Loucy (cell line): ENCODE results near the gene TGFB1I1.

Experiments used
- H2AFZ ChIP-seq: fragments of 200-600 bp; sonication (generic); 2 replicates; pipeline ENCODE4 v1.6.0; 2016; ENCODE audit warnings: antibody characterized with exemption, mild to moderate bottlenecking, low read length, moderate library complexity
- H3F3A ChIP-seq: fragments of 200-600 bp; 2 replicates; pipeline ENCODE4 v1.6.0; 2016; ENCODE audit warnings: antibody characterized with exemption, low read depth, mild to moderate bottlenecking
- H3K27me3 ChIP-seq: fragments of 200-600 bp; sonication (generic); 2 replicates; pipeline ENCODE4 v1.6.1; 2014; ENCODE audit warnings: low read length, mild to moderate bottlenecking; ENCODE audit not compliant: insufficient read depth, poor library complexity, severe bottlenecking
- H3K36me3 ChIP-seq: fragments of 200-600 bp; sonication (generic); 2 replicates; pipeline ENCODE4 v1.6.1; 2016; ENCODE audit warnings: low read length; ENCODE audit not compliant: insufficient read depth
- H3K4me1 ChIP-seq: fragments of 200-600 bp; sonication (generic); 2 replicates; pipeline ENCODE4 v1.5.1; 2014; ENCODE audit warnings: low read length, mild to moderate bottlenecking; ENCODE audit not compliant: insufficient read depth, poor library complexity, severe bottlenecking
- H3K4me2 ChIP-seq: fragments of 200-600 bp; sonication (generic); 2 replicates; pipeline ENCODE4 v1.6.0; 2014; ENCODE audit warnings: antibody characterized with exemption, low read length, low read depth, mild to moderate bottlenecking; ENCODE audit not compliant: poor library complexity, severe bottlenecking
- H3K4me3 ChIP-seq: fragments of 200-600 bp; sonication (generic); 2 replicates; pipeline ENCODE4 v1.5.1; 2014; ENCODE audit warnings: low read length, mild to moderate bottlenecking, mixed read lengths; ENCODE audit not compliant: poor library complexity, severe bottlenecking
- H3K79me2 ChIP-seq: fragments of 200-600 bp; sonication (generic); 2 replicates; pipeline ENCODE4 v1.6.1; 2014; ENCODE audit warnings: low read length; ENCODE audit not compliant: insufficient read depth
- H3K9ac ChIP-seq: fragments of 200-600 bp; sonication (generic); 2 replicates; pipeline ENCODE4 v1.6.0; 2014; ENCODE audit warnings: mild to moderate bottlenecking, low read depth, low read length, moderate library complexity; ENCODE audit not compliant: poor library complexity, severe bottlenecking
- H3K9me2 ChIP-seq: fragments of 200-600 bp; sonication (generic); replicated peaks from 2 replicates; pipeline ENCODE4 v1.6.1; 2016; ENCODE audit warnings: low read depth, low read length, mixed read lengths
- H3K9me3 ChIP-seq: fragments of 200-600 bp; sonication (generic); 2 replicates; pipeline ENCODE4 v1.6.1; 2014; ENCODE audit warnings: mild to moderate bottlenecking, antibody characterized with exemption, low read length, low read depth; ENCODE audit not compliant: insufficient read depth
- H4K20me1 ChIP-seq: fragments of 200-600 bp; sonication (generic); 2 replicates; pipeline ENCODE4 v1.6.0; 2014; ENCODE audit warnings: antibody characterized with exemption, low read length, mild to moderate bottlenecking; ENCODE audit not compliant: insufficient read depth, poor library complexity, severe bottlenecking
- EZH2phosphoT487 ChIP-seq: fragments of 200-600 bp; IDR thresholded peaks from 2 replicates; pipeline ENCODE4 v1.6.1; 2018; ENCODE audit warnings: antibody characterized with exemption, mild to moderate bottlenecking, moderate library complexity, borderline replicate concordance
- TF ChIP-seq, protein P1 (sequence below): fragments of 200-600 bp; sonication (generic); conservative IDR thresholded peaks from 2 replicates; pipeline ENCODE4 v1.5.1; 2014; ENCODE audit warnings: mild to moderate bottlenecking, antibody characterized with exemption, low read length

TGFB1I1 gene

DNA sequence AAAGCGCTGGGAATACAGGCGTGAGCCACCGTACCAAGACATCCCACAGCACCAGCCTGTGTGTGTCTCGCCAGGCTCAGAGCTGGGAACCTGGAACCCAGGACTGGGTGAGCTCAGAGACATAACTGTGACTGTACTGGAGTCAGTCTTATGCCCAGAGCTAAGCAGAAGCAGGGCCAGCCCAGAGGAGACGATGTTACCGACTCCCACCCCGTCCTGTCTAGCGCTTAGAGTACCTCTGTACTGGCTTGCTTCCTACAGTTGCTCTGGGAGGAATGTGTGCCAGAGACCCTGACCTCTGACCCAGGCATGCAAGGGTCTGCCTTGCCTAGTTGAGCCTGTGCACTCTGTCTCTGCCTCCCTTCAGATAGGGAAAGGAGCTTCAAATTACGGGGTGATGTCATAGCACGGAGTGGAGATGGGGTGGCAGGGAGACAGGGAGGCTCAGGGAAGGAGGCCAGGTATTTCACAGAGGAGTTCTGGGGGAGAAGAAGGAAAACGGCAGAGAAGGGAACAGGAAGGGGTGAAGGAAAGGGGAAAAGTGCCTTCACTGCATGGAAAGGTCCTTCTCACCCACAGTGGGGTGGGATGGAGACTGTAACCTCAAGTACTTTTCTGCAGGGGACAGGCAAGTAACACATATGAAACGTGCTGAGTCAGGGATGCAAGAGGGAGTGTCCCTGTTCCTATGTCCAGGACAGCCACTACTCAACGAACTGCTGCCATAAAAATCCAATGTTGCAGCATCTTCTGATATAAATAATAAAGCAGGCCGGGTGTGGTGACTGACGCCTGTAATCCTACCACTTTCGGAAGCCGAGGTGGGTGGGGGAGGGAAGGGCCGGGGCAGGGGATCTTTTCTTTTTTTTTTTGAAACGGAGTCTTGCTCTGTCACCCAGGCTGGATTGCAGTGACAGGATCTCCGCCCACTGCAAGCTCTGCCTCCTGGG lies 18.4 kb upstream of the TGFB1I1 start:
- H3K4me2 ChIP-seq = no peak overlapping the region
- peaks cover 6% of the 10 kb centered on the region for H3F3A ChIP-seq
- H3K9me3 ChIP-seq = no peaks in the 10 kb centered on the region
- H3K9ac ChIP-seq = peak overlapping the region; percentile 29
- H4K20me1 ChIP-seq = peaks cover 29% of the 10 kb centered on the region
- H3K27me3 ChIP-seq = no peaks in the 10 kb centered on the region
- TF ChIP-seq, protein P1, sequence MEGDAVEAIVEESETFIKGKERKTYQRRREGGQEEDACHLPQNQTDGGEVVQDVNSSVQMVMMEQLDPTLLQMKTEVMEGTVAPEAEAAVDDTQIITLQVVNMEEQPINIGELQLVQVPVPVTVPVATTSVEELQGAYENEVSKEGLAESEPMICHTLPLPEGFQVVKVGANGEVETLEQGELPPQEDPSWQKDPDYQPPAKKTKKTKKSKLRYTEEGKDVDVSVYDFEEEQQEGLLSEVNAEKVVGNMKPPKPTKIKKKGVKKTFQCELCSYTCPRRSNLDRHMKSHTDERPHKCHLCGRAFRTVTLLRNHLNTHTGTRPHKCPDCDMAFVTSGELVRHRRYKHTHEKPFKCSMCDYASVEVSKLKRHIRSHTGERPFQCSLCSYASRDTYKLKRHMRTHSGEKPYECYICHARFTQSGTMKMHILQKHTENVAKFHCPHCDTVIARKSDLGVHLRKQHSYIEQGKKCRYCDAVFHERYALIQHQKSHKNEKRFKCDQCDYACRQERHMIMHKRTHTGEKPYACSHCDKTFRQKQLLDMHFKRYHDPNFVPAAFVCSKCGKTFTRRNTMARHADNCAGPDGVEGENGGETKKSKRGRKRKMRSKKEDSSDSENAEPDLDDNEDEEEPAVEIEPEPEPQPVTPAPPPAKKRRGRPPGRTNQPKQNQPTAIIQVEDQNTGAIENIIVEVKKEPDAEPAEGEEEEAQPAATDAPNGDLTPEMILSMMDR = no peak
- no peak for TF ChIP-seq EZH2phosphoT487
- H3K79me2 ChIP-seq = peaks cover 31% of the 10 kb centered on the region
- H3K36me3 ChIP-seq = no peaks in the 10 kb centered on the region
- H3K4me3 ChIP-seq = no peak overlapping the region
- no peaks in the 10 kb centered on the region for H3K9me2 ChIP-seq
- no peak overlapping the region for H2AFZ ChIP-seq
- H3K4me1 ChIP-seq = peaks cover 36% of the 10 kb centered on the region

DNA sequence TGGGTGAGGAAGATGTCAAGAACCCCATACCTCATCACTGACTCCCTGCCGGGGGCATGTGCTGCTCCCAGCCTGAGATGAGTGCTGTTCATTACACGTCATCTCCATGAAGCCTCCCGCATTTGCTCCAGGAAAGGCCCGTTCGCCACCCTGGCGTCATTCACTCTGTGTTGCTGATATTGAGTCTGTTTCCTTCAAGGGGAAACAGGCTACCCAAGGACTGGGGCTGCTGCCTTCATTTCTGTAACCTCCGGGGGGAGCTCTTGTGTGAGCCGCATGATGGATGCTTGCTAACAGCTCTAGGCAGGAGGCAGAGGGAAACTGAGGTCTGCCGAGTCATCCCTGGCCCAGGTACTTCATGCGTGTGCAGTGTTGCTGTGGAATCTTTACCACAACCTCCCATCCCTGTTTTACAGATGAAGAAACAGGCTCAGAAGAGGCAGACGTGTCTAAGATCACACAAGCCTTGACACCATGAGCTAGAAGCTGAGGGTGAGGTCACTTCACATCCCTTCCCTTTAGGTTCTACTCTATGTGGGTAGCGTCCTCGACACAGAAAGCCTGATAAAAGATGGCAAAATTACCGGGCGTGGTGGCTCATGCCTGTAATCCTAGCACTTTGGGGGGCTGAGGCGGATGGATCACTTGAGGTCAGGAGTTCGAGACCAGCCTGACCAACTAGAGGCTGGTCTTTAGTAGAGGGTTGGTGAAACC lies 16.2 kb upstream of the TGFB1I1 start:
- Histone ChIP-seq H3K9me2 (no peaks in the 10 kb centered on the region), H3K27me3 (no peaks in the 10 kb centered on the region), H3K9ac (peak overlapping the region; percentile 48), H3K4me2 (peak overlapping the region; percentile 84), H3K9me3 (no peaks in the 10 kb centered on the region), H2AFZ (no peak overlapping the region), H3K79me2 (peaks cover 39% of the 10 kb centered on the region), H4K20me1 (peaks cover 37% of the 10 kb centered on the region), H3K4me3 (peak overlapping the region; percentile 46), H3K4me1 (peaks cover 44% of the 10 kb centered on the region), H3F3A (peaks cover 6% of the 10 kb centered on the region), H3K36me3 (no peaks in the 10 kb centered on the region)
- TF ChIP-seq, protein P1 = peak; percentile 84
- no peak for TF ChIP-seq EZH2phosphoT487

- H3K36me3 ChIP-seq = peaks cover 4% of the 10 kb centered on the region; the same call in 1 of the 2 replicates
- H3K4me2 ChIP-seq = peak overlapping the region; percentile 84
- TF ChIP-seq, protein P1 = no peak
- H3K79me2 ChIP-seq = peaks cover 51% of the 10 kb centered on the region
- peaks cover 43% of the 10 kb centered on the region for H4K20me1 ChIP-seq
- H3K4me3 ChIP-seq = peak overlapping the region; percentile 94
- H3K9ac ChIP-seq = peak overlapping the region; percentile 94
- H2AFZ ChIP-seq = no peak overlapping the region
- H3K9me2 ChIP-seq = no peaks in the 10 kb centered on the region
- H3K27me3 ChIP-seq = no peaks in the 10 kb centered on the region
- H3K4me1 ChIP-seq = peaks cover 42% of the 10 kb centered on the region
- peaks cover 6% of the 10 kb centered on the region for H3F3A ChIP-seq
- H3K9me3 ChIP-seq = no peaks in the 10 kb centered on the region
Measured at GRCh38 chr16:31456988-31457360, 15.0 kb upstream of the TGFB1I1 start.
